Measurements from ENCODE around the gene TPMT. TPM values are rescaled to one million over a fixed set of nuclear protein-coding genes. Genes with fewer than 3 reads are reported as not detected.

The TPMT gene
- total and polyA plus RNA-seq, 2 of the 13 experiments (the other 11 are each of a cell fraction or from before 2014, with no cell fraction given), result 11.1 to 22.8 TPM

DNA sequence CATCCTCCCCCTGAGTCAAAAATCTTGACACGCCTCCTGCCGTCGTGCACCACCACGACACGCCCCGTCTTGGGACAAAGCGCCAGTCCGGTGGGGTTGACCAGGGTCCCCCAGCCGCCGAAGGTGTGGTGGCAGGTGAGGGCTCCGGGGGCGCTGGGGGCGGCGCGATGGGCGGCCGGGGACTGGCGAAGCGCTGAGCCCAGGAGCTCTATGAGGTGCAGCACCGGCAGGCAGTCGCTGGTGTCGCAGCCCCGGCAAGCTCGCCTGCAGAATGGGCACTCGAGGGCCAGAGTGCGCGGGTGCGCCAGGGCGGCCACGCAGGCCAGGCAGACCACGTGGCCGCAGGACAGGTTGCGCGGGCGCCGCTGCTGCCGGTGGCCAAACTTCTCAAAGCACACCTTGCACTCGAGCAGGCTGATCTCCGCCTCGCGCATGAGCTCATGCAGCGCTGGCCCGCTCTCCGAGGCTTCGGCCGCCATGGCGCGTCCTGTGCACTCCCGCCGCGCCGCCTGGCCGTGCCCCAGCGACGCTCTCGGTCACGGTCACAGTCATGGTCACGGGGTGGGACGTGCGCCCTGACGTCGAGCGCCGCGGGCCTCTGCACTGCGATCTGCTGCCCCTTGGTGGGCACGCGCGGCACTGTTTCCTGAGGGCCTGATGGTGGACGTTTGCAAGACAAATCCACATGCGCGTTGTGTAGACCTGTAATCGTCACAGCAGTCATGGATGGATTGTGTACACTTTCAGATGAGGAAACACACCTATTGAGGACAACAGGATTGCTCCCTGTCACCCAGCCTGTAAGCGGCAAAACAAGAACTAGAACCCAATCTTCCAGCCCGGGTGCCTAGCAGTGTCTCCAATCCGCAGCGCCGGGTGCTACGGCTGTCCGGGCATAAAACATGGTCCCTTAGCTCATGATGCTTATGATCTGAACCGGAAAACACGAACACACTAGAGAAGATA, 32.5 kb downstream of the TPMT start, which contains the start of gene NHLRC1 (continued):
- TF ChIP-seq NR2F1 (CRISPR knock-in tag; IDR thresholded peaks at IDR 0.05) (peak in 1 of 2 experiments; percentile 75; a peak in 2 of 4 replicates), MTA3 (CRISPR knock-in tag; IDR thresholded peaks at IDR 0.05) (no peak), LCORL (IDR thresholded peaks at IDR 0.05) (no peak), LCORL (CRISPR knock-in tag; IDR thresholded peaks at IDR 0.05) (peak; percentile 95), ZFY (CRISPR knock-in tag; IDR thresholded peaks at IDR 0.05) (peak; percentile 75), ZSCAN21 (CRISPR knock-in tag; IDR thresholded peaks at IDR 0.05; ENCODE audit: borderline replicate concordance) (peak; percentile 89; the same call in 1 of the 2 replicates), NR1H2 (CRISPR knock-in tag; IDR thresholded peaks at IDR 0.05; ENCODE audit: borderline replicate concordance, low read depth) (peak; percentile 99; the same call in 1 of the 2 replicates), ZNF839 (CRISPR knock-in tag; IDR thresholded peaks at IDR 0.05; ENCODE audit: borderline replicate concordance) (peak; percentile 84; the same call in 1 of the 2 replicates), BRCA1 (CRISPR knock-in tag; IDR thresholded peaks at IDR 0.05) (peak; percentile 88; the same call in 1 of the 2 replicates), SRSF4 (IDR thresholded peaks at IDR 0.05; ENCODE audit: low read depth, low read length, poor library complexity, severe bottlenecking) (no peak), SP5 (CRISPR knock-in tag; IDR thresholded peaks at IDR 0.05; ENCODE audit: borderline replicate concordance, low read depth) (peak; percentile 92), CREM (IDR thresholded peaks at IDR 0.05) (peak; percentile 50; the same call in 1 of the 2 replicates), CREM (CRISPR knock-in tag; IDR thresholded peaks at IDR 0.05) (0 out of 2 replicates have a peak, but pooled peaks have one; percentile 52), TCF7L2 (IDR thresholded peaks at IDR 0.05; ENCODE audit: low read depth, low read length) (no peak), HHEX (CRISPR knock-in tag; IDR thresholded peaks at IDR 0.05) (0 out of 2 replicates have a peak, but pooled peaks have one; percentile 5)
- TF ChIP-seq, protein P1, sequence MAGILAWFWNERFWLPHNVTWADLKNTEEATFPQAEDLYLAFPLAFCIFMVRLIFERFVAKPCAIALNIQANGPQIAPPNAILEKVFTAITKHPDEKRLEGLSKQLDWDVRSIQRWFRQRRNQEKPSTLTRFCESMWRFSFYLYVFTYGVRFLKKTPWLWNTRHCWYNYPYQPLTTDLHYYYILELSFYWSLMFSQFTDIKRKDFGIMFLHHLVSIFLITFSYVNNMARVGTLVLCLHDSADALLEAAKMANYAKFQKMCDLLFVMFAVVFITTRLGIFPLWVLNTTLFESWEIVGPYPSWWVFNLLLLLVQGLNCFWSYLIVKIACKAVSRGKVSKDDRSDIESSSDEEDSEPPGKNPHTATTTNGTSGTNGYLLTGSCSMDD (CRISPR knock-in tag; IDR thresholded peaks at IDR 0.05), result peak; percentile 64; the same call in 1 of the 2 replicates
- TF ChIP-seq, protein P2, sequence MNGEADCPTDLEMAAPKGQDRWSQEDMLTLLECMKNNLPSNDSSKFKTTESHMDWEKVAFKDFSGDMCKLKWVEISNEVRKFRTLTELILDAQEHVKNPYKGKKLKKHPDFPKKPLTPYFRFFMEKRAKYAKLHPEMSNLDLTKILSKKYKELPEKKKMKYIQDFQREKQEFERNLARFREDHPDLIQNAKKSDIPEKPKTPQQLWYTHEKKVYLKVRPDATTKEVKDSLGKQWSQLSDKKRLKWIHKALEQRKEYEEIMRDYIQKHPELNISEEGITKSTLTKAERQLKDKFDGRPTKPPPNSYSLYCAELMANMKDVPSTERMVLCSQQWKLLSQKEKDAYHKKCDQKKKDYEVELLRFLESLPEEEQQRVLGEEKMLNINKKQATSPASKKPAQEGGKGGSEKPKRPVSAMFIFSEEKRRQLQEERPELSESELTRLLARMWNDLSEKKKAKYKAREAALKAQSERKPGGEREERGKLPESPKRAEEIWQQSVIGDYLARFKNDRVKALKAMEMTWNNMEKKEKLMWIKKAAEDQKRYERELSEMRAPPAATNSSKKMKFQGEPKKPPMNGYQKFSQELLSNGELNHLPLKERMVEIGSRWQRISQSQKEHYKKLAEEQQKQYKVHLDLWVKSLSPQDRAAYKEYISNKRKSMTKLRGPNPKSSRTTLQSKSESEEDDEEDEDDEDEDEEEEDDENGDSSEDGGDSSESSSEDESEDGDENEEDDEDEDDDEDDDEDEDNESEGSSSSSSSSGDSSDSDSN (CRISPR knock-in tag; IDR thresholded peaks at IDR 0.05), result peak; percentile 87
- TF ChIP-seq, protein P3, sequence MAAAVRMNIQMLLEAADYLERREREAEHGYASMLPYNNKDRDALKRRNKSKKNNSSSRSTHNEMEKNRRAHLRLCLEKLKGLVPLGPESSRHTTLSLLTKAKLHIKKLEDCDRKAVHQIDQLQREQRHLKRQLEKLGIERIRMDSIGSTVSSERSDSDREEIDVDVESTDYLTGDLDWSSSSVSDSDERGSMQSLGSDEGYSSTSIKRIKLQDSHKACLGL (CRISPR knock-in tag; IDR thresholded peaks at IDR 0.05), result peak; percentile 98
- TF ChIP-seq, protein P4, sequence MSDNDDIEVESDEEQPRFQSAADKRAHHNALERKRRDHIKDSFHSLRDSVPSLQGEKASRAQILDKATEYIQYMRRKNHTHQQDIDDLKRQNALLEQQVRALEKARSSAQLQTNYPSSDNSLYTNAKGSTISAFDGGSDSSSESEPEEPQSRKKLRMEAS (IDR thresholded peaks at IDR 0.05), result peak; percentile 98
- TF ChIP-seq, protein P5, sequence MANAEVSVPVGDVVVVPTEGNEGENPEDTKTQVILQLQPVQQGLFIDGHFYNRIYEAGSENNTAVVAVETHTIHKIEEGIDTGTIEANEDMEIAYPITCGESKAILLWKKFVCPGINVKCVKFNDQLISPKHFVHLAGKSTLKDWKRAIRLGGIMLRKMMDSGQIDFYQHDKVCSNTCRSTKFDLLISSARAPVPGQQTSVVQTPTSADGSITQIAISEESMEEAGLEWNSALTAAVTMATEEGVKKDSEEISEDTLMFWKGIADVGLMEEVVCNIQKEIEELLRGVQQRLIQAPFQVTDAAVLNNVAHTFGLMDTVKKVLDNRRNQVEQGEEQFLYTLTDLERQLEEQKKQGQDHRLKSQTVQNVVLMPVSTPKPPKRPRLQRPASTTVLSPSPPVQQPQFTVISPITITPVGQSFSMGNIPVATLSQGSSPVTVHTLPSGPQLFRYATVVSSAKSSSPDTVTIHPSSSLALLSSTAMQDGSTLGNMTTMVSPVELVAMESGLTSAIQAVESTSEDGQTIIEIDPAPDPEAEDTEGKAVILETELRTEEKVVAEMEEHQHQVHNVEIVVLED (CRISPR knock-in tag; IDR thresholded peaks at IDR 0.05; ENCODE audit: borderline replicate concordance), result peak; percentile 96

Measured in HepG2 (cell line).